ENCODE data around the gene SPRR2B.

Gene SPRR2B

DNA sequence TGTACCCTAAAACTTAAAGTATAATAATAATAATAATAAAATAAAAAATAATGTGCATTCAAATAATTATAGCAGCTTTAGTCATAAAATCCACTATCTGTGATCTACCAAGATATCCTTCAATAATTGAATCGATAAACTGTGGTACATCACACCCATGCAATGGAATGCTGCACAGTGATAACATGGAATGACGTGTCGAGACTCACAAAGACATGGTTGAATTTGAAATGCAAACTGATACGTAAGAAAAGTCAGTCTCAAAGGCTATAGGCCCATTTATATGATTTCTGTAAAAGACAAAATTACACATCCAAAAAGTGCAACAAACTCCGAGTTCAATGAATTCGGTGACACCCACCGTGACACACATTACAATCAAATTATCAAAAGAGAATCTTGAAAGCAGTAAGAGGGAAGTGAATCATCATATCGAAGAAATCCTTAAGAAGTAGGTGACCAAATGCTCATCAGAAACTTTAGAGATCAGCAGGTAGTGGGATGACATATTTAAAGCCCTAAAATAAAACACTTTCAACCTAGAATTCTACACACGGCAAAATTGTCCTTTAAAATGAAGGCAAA, 28.1 kb upstream of the SPRR2B start:
- TF ChIP-seq, protein P1, sequence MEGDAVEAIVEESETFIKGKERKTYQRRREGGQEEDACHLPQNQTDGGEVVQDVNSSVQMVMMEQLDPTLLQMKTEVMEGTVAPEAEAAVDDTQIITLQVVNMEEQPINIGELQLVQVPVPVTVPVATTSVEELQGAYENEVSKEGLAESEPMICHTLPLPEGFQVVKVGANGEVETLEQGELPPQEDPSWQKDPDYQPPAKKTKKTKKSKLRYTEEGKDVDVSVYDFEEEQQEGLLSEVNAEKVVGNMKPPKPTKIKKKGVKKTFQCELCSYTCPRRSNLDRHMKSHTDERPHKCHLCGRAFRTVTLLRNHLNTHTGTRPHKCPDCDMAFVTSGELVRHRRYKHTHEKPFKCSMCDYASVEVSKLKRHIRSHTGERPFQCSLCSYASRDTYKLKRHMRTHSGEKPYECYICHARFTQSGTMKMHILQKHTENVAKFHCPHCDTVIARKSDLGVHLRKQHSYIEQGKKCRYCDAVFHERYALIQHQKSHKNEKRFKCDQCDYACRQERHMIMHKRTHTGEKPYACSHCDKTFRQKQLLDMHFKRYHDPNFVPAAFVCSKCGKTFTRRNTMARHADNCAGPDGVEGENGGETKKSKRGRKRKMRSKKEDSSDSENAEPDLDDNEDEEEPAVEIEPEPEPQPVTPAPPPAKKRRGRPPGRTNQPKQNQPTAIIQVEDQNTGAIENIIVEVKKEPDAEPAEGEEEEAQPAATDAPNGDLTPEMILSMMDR (IDR thresholded peaks at IDR 0.05; ENCODE audit: low read depth, low read length, missing control alignments), result no peak
- in situ Hi-C loops (cut with HindIII; ENCODE audit: low sequenced_read_pairs), result no loop called here
- no peak for DNase-seq (ENCODE audit: low read depth)
- H3K4me3 ChIP-seq (ENCODE audit: low read depth, low read length), result no peak overlapping the region

DNA sequence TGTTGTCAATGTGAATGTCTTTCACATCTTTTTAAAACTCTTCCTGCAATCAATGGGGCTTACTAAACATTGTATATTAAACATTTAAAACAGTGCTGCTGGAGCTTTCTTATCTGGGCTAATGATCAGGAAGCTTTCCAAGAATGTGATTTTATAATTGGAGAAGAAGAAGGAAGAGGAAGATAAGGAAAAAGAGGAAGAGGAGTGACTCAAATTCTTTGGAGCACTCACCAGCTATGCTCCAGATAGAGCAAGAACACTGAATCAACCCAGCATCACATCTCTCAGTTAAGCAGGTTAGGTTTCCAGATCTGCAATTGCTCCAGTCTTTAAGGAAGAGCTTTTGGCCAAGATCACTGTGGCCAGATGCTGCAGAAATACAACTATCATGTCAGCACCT, 24.4 kb upstream of the SPRR2B start:
- in situ Hi-C loops (cut with HindIII; ENCODE audit: low sequenced_read_pairs), result no loop called here
- TF ChIP-seq, protein P1 (IDR thresholded peaks at IDR 0.05; ENCODE audit: low read depth, low read length, missing control alignments), result no peak
- no peak for DNase-seq (ENCODE audit: low read depth)
- H3K4me3 ChIP-seq (ENCODE audit: low read depth, low read length), result no peak overlapping the region

DNA sequence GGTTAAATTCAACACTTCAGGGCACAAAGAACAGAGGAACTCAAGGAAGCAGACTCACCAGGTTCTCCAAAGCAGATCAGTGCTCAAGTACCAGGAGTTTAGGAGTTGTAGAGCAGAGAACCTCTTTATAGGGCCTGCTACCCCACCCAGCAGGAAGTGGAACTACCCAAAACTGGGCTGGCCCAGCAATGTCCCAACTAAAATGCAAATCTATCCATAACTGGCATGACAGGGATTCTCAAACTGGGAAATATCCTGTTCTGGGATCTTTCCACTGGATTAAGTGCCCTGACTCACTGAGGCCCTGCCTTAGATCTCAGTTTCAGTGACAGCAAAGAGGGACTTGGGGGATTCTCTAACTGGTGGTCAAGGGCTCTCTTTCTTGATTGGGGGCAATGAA, 23.0 kb upstream of the SPRR2B start, which contains the start of gene SPRR2E:
TSS of gene SPRR2E (minus strand) at position 101 of the 400 bp plus-strand sequence. CDS start 775 bp downstream, outside the sequence.
- DNase-seq (ENCODE audit: low read depth), result no peak
- TF ChIP-seq, protein P1 (IDR thresholded peaks at IDR 0.05; ENCODE audit: low read depth, low read length, missing control alignments), result no peak
- in situ Hi-C loops (cut with HindIII; ENCODE audit: low sequenced_read_pairs), result no loop called here
- no peak within 1 kb of the TSS for H3K4me3 ChIP-seq (ENCODE audit: low read depth, low read length)

DNA sequence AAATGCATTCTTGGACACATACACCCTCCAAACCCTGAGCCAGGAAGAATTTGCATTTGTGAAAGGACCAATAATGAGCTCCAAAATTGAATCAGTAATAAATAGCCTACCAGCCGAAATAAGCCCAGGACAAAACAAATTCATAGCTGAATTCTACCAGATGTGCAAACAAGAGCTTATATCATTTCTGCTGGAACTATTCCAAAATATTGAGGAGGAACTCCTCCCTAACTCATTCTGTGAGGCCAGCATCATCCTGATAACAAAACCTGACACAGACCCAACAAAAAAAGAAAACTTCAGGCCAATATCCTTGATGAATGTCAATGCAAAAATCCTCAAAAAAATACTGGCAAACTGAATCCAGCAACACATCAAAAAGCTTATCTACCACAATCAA, 16.2 kb upstream of the SPRR2B start:
- TF ChIP-seq, protein P1 (IDR thresholded peaks at IDR 0.05; ENCODE audit: low read depth, low read length, missing control alignments), result no peak
- in situ Hi-C loops (cut with HindIII; ENCODE audit: low sequenced_read_pairs), result no loop called here
- H3K4me3 ChIP-seq (ENCODE audit: low read depth, low read length), result no peak overlapping the region
- DNase-seq (ENCODE audit: low read depth), result no peak

DNA sequence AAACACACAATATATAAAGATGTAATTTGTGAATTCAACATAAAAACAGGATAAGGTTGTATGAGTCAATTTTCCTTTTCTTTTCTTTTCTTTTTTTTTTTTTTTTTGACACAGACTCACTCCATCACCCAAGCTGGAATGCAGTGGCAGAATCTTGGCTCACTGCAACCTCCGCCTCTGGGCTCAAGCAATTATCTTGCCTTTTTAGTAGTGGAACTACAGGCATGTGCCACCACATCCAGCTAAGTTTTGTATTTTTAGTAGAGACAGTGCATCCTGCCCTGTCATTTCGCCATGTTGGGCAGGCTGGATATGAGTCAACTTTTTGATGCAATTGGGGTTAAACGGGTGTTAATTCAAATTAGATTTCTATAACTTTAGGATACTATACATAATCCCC, 10.3 kb upstream of the SPRR2B start:
- TF ChIP-seq, protein P1 (IDR thresholded peaks at IDR 0.05; ENCODE audit: low read depth, low read length, missing control alignments), result no peak
- no peak overlapping the region for H3K4me3 ChIP-seq (ENCODE audit: low read depth, low read length)
- DNase-seq (ENCODE audit: low read depth), result no peak
- in situ Hi-C loops (cut with HindIII; ENCODE audit: low sequenced_read_pairs), result no loop called here

DNA sequence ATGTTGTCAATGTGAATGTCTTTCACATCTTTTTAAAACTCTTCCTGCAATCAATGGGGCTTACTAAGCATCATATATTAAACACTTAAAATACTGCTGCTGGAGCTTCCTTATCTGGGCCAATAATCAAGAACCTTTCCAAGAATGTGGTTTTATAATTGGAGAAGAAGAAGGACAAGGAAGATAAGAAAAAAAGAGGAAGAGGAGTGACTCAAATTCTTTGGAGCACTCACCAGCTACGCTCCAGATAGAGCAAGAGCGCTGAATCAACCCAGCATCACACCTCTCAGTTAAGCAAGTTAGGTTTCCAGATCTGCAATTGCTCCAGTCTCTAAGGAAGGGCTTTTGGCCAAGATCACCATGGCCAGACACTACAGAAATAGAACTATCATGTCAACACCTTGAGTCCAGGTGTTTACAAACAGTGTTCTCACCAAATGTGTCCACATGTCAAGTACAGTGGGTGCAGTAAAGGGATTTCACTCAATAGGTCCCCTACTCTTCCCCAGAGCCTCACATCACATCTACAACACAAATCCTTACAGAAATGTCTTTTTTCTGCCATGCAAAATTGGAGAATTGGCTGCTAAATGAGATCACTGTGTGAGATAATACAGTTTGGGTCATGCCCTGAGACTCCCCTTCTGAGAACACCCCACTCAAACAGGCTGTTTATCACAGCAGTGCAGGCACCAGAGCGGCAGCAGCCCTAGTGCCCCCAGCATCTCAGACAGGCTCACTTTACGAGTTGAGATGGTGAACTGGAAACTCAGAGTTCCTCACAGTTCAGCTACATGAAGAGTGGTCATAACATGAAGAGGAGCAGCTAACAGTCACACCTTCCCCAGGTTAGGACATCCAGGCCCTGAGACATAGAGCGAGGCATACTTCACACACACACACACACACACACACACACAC, 1.7 kb upstream of the SPRR2B start:
- no peak overlapping the region for H3K4me3 ChIP-seq (ENCODE audit: low read depth, low read length)
- no peak for DNase-seq (ENCODE audit: low read depth)
- TF ChIP-seq, protein P1 (IDR thresholded peaks at IDR 0.05; ENCODE audit: low read depth, low read length, missing control alignments), result no peak
- in situ Hi-C loops (cut with HindIII; ENCODE audit: low sequenced_read_pairs), result no loop called here

All from astrocyte of the cerebellum (primary cell).